HG03575 (cell line): ENCODE data around the gene GGA3.
"Not testable (repeated sequence)": the region's sequence is repeated elsewhere in the genome, so short reads cannot be mapped to it uniquely, and the experiment has no call there.

ENCODE experiments used
- ATAC-seq: cut with Tn5 transposase; IDR thresholded peaks from one replicate; pipeline ENCODE4 v1.9.1; 2021; ENCODE audit not compliant: unreplicated experiment, insufficient number of reproducible peaks, low FRiP score; ENCODE audit errors: extremely low read depth

GGA3 gene

GRCh38 chr17:75273977-75274708 is 12.7 kb upstream of the GGA3 start:
- ATAC-seq = no peak

- no peak for ATAC-seq
These were observed 11.4 kb upstream of the GGA3 start for GRCh38 chr17:75272848-75273184.

- ATAC-seq = no peak
These were observed 10.8 kb upstream of the GGA3 start for GRCh38 chr17:75271955-75272847.

GRCh38 chr17:75271233-75271954 is 10.0 kb upstream of the GGA3 start:
- ATAC-seq = no peak

- no peak for ATAC-seq
These were observed 9.5 kb upstream of the GGA3 start, which contains the start of gene MIF4GD for GRCh38 chr17:75270966-75271232. TSS of gene MIF4GD (minus strand) at chr17:75271231. CDS start at chr17:75270195, 1,036 bp downstream.

GRCh38 chr17:75270218-75270965 is 9.0 kb upstream of the GGA3 start:
- ATAC-seq = no peak

GRCh38 chr17:75269844-75270217 is 8.4 kb upstream of the GGA3 start:
- no peak for ATAC-seq

- no peak for ATAC-seq
These were observed 6.2 kb upstream of the GGA3 start for GRCh38 chr17:75267411-75268232.

- ATAC-seq = no peak
These were observed 5.7 kb upstream of the GGA3 start for GRCh38 chr17:75267153-75267410.

GRCh38 chr17:75266316-75267152 is 5.1 kb upstream of the GGA3 start:
- no peak for ATAC-seq

GRCh38 chr17:75265614-75266315 is 4.4 kb upstream of the GGA3 start:
- ATAC-seq = no peak

GRCh38 chr17:75263055-75263454 is 1.6 kb upstream of the GGA3 start:
- ATAC-seq = no peak

- ATAC-seq = no peak
These were observed 753 bp upstream of the GGA3 start for GRCh38 chr17:75262112-75262606.

GRCh38 chr17:75260641-75261335 is 618 bp downstream of the GGA3 start:
- ATAC-seq = no peak

- ATAC-seq = not testable (repeated sequence)
These were observed 4.2 kb downstream of the GGA3 start for GRCh38 chr17:75257228-75257627.

GRCh38 chr17:75255954-75256698 is 5.3 kb downstream of the GGA3 start:
- not testable (repeated sequence) for ATAC-seq
